Neural cell (in vitro differentiated cells): ENCODE results near the gene MLPH.

Source experiments
- EP300 ChIP-seq: fragments of 450-650 bp; conservative IDR thresholded peaks from 2 replicates; pipeline ENCODE4 v1.6.1; 2014; ENCODE audit warnings: antibody characterized with exemption, mild to moderate bottlenecking, moderate library complexity; ENCODE audit not compliant: poor library complexity, severe bottlenecking
- EZH2 ChIP-seq: fragments of 200-600, 300-800 bp; shearing (Covaris generic), sonication (generic); IDR thresholded peaks from 2 replicates; pipeline ENCODE4 v1.6.1; 2014; ENCODE audit warnings: antibody characterized with exemption, low read length, borderline replicate concordance, mild to moderate bottlenecking; ENCODE audit not compliant: insufficient read depth, poor library complexity, severe bottlenecking
- POLR2AphosphoS5 ChIP-seq: IDR thresholded peaks from 2 replicates; pipeline ENCODE4 v1.6.1; 2012
- RAD21 ChIP-seq: fragments of 450-650 bp; conservative IDR thresholded peaks from 2 replicates; pipeline ENCODE4 v1.6.1; 2014; ENCODE audit warnings: antibody characterized with exemption, mild to moderate bottlenecking, moderate library complexity
- SMC3 ChIP-seq: fragments of 450-650 bp; conservative IDR thresholded peaks from 2 replicates; pipeline ENCODE4 v1.6.1; 2014; ENCODE audit warnings: antibody characterized with exemption, mild to moderate bottlenecking, moderate library complexity; ENCODE audit not compliant: poor library complexity
- TAF1 ChIP-seq: IDR thresholded peaks from 2 replicates; pipeline ENCODE4 v1.6.1; 2012; ENCODE audit warnings: low read depth
- TF ChIP-seq, protein P1 (sequence below): fragments of 450-650 bp; IDR thresholded peaks from 2 replicates; pipeline ENCODE4 v1.5.1; 2014; ENCODE audit warnings: antibody characterized with exemption, mild to moderate bottlenecking, moderate library complexity; ENCODE audit not compliant: poor library complexity, severe bottlenecking
- TF ChIP-seq, protein P2 (sequence below): IDR thresholded peaks from 2 replicates; pipeline ENCODE4 v1.6.1; 2012; ENCODE audit warnings: borderline replicate concordance

DNA sequence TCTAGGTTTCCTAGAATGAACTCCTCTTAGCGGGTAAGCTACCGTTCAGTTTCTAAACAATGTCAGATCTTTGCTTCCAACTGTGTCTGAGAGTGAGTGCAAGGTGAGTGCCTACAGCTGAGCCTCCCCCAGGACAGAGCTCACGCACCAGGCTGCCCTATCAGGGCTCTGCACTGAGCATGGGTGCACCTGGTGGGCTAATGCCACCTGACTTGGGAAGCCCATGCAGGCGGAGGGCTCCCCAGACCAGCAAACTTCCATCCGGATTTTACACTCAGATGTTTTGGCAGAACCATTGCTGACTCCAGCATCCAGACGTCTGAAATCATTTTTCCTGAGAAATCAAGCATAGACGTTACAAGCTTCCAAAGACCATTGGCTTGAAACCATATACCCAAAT, 16.1 kb upstream of the MLPH start:
- TF ChIP-seq, protein P1, sequence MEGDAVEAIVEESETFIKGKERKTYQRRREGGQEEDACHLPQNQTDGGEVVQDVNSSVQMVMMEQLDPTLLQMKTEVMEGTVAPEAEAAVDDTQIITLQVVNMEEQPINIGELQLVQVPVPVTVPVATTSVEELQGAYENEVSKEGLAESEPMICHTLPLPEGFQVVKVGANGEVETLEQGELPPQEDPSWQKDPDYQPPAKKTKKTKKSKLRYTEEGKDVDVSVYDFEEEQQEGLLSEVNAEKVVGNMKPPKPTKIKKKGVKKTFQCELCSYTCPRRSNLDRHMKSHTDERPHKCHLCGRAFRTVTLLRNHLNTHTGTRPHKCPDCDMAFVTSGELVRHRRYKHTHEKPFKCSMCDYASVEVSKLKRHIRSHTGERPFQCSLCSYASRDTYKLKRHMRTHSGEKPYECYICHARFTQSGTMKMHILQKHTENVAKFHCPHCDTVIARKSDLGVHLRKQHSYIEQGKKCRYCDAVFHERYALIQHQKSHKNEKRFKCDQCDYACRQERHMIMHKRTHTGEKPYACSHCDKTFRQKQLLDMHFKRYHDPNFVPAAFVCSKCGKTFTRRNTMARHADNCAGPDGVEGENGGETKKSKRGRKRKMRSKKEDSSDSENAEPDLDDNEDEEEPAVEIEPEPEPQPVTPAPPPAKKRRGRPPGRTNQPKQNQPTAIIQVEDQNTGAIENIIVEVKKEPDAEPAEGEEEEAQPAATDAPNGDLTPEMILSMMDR, result no peak
- no peak for TF ChIP-seq EP300
- TF ChIP-seq TAF1, result no peak
- TF ChIP-seq, protein P2, sequence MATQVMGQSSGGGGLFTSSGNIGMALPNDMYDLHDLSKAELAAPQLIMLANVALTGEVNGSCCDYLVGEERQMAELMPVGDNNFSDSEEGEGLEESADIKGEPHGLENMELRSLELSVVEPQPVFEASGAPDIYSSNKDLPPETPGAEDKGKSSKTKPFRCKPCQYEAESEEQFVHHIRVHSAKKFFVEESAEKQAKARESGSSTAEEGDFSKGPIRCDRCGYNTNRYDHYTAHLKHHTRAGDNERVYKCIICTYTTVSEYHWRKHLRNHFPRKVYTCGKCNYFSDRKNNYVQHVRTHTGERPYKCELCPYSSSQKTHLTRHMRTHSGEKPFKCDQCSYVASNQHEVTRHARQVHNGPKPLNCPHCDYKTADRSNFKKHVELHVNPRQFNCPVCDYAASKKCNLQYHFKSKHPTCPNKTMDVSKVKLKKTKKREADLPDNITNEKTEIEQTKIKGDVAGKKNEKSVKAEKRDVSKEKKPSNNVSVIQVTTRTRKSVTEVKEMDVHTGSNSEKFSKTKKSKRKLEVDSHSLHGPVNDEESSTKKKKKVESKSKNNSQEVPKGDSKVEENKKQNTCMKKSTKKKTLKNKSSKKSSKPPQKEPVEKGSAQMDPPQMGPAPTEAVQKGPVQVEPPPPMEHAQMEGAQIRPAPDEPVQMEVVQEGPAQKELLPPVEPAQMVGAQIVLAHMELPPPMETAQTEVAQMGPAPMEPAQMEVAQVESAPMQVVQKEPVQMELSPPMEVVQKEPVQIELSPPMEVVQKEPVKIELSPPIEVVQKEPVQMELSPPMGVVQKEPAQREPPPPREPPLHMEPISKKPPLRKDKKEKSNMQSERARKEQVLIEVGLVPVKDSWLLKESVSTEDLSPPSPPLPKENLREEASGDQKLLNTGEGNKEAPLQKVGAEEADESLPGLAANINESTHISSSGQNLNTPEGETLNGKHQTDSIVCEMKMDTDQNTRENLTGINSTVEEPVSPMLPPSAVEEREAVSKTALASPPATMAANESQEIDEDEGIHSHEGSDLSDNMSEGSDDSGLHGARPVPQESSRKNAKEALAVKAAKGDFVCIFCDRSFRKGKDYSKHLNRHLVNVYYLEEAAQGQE, result no peak
- TF ChIP-seq SMC3, result no peak
- no peak for TF ChIP-seq EZH2
- TF ChIP-seq POLR2AphosphoS5, result no peak
- TF ChIP-seq RAD21, result no peak
